OCI-LY1 (cell line): Measurements from ENCODE around the gene FRK.

Source experiments
- H2AFZ ChIP-seq: fragments of 200-600 bp; sonication (generic), shearing (Covaris generic); 2 replicates; pipeline ENCODE4 v1.6.0; 2014; ENCODE audit warnings: antibody characterized with exemption, mild to moderate bottlenecking, low read length
- H3F3A ChIP-seq: fragments of 200-600 bp; sonication (generic), shearing (Covaris generic); 2 replicates; pipeline ENCODE4 v1.6.0; 2014; ENCODE audit warnings: mild to moderate bottlenecking, antibody characterized with exemption, low read length, moderate library complexity; ENCODE audit not compliant: insufficient read depth
- H3K27ac ChIP-seq: fragments of 200-600 bp; sonication (generic); 2 replicates; pipeline ENCODE4 v1.5.1; 2014; ENCODE audit warnings: low read length, mixed run types, mild to moderate bottlenecking, low read depth; ENCODE audit not compliant: poor library complexity, severe bottlenecking
- H3K27me3 ChIP-seq: fragments of 200-600 bp; sonication (generic); 2 replicates; pipeline ENCODE4 v1.6.0; 2014; ENCODE audit warnings: antibody characterized with exemption, mild to moderate bottlenecking, low read length, moderate library complexity; ENCODE audit not compliant: insufficient read depth
- H3K36me3 ChIP-seq: fragments of 200-600 bp; sonication (generic); 2 replicates; pipeline ENCODE4 v1.6.1; 2014; ENCODE audit warnings: mild to moderate bottlenecking, antibody characterized with exemption, low read length, moderate library complexity, mixed read lengths; ENCODE audit not compliant: insufficient read depth
- H3K4me1 ChIP-seq: fragments of 200-600 bp; sonication (generic); 2 replicates; pipeline ENCODE4 v1.5.1; 2014; ENCODE audit warnings: mild to moderate bottlenecking, low read length, moderate library complexity; ENCODE audit not compliant: insufficient read depth, severe bottlenecking
- H3K4me2 ChIP-seq: fragments of 200-600 bp; sonication (generic), shearing (Covaris generic); 2 replicates; pipeline ENCODE4 v1.6.1; 2014; ENCODE audit warnings: low read length
- H3K4me3 ChIP-seq: fragments of 200-600 bp; sonication (generic); 2 replicates; pipeline ENCODE4 v1.5.1; 2014; ENCODE audit warnings: low read length, low read depth, mild to moderate bottlenecking, mixed read lengths; ENCODE audit not compliant: poor library complexity, severe bottlenecking
- H3K79me2 ChIP-seq: fragments of 200-600 bp; shearing (Covaris generic); 2 replicates; pipeline ENCODE4 v1.6.1; 2016; ENCODE audit warnings: mixed run types, low read length, mixed read lengths; ENCODE audit not compliant: insufficient read depth
- H3K9ac ChIP-seq: fragments of 200-600 bp; sonication (generic), shearing (Covaris generic); 2 replicates; pipeline ENCODE4 v1.6.1; 2014; ENCODE audit warnings: mild to moderate bottlenecking, low read length, mixed read lengths
- H3K9me2 ChIP-seq: fragments of 200-600 bp; sonication (generic), shearing (Covaris generic); 2 replicates; pipeline ENCODE4 v1.6.1; 2014; ENCODE audit warnings: low read depth, mild to moderate bottlenecking, low read length, mixed read lengths
- H3K9me3 ChIP-seq: fragments of 200-600 bp; shearing (Covaris generic); 2 replicates; pipeline ENCODE4 v1.6.1; 2014; ENCODE audit warnings: low read length, mixed read lengths
- H4K20me1 ChIP-seq: fragments of 200-600 bp; sonication (generic), shearing (Covaris generic); 2 replicates; pipeline ENCODE4 v1.6.0; 2016; ENCODE audit warnings: mild to moderate bottlenecking, low read length; ENCODE audit not compliant: insufficient read depth
- EZH2 ChIP-seq: fragments of 200-600 bp; sonication (generic), shearing (Covaris generic); IDR thresholded peaks from 2 replicates; pipeline ENCODE4 v1.8.0; 2017; ENCODE audit warnings: borderline replicate concordance, mixed run types, mild to moderate bottlenecking, antibody characterized with exemption, low read length, moderate library complexity, mixed read lengths
- TF ChIP-seq, protein P1 (sequence below): fragments of 200-600 bp; sonication (generic), shearing (Covaris generic); IDR thresholded peaks from 2 replicates; pipeline ENCODE4 v1.5.1; 2017; ENCODE audit warnings: mild to moderate bottlenecking, antibody characterized with exemption, low read length, moderate library complexity, mixed read lengths

FRK gene

DNA sequence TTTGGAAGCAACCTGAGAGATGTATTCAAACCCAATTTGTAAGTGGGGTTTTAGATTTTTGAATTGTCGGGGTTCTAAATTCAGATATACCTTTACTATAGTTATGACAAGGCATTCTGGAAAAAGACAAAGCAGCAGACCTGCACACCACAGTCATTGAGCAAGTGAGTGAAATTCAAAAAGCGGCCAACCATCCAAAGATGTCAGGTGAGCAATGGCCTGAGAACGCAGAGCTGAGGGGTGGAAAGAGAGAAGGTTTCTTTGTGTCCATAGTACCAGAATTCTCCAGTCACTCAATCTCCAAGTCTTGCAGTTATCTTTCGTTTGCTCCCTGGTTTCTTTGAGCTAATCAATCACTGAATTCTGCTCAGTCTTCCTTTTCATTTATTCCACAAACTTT is 1.8 kb upstream of the FRK start:
- Histone ChIP-seq H3K9me2 (no peaks in the 10 kb centered on the region), H3K4me3 (no peak overlapping the region), H2AFZ (no peak overlapping the region), H3F3A (no peaks in the 10 kb centered on the region), H3K27me3 (no peaks in the 10 kb centered on the region), H4K20me1 (no peaks in the 10 kb centered on the region), H3K79me2 (no peaks in the 10 kb centered on the region), H3K27ac (no peak overlapping the region), H3K9me3 (no peaks in the 10 kb centered on the region), H3K4me1 (peaks cover 7% of the 10 kb centered on the region), H3K4me2 (no peak overlapping the region), H3K9ac (no peak overlapping the region), H3K36me3 (no peaks in the 10 kb centered on the region)
- TF ChIP-seq, protein P1, sequence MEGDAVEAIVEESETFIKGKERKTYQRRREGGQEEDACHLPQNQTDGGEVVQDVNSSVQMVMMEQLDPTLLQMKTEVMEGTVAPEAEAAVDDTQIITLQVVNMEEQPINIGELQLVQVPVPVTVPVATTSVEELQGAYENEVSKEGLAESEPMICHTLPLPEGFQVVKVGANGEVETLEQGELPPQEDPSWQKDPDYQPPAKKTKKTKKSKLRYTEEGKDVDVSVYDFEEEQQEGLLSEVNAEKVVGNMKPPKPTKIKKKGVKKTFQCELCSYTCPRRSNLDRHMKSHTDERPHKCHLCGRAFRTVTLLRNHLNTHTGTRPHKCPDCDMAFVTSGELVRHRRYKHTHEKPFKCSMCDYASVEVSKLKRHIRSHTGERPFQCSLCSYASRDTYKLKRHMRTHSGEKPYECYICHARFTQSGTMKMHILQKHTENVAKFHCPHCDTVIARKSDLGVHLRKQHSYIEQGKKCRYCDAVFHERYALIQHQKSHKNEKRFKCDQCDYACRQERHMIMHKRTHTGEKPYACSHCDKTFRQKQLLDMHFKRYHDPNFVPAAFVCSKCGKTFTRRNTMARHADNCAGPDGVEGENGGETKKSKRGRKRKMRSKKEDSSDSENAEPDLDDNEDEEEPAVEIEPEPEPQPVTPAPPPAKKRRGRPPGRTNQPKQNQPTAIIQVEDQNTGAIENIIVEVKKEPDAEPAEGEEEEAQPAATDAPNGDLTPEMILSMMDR, result no peak
- no peak for TF ChIP-seq EZH2

DNA sequence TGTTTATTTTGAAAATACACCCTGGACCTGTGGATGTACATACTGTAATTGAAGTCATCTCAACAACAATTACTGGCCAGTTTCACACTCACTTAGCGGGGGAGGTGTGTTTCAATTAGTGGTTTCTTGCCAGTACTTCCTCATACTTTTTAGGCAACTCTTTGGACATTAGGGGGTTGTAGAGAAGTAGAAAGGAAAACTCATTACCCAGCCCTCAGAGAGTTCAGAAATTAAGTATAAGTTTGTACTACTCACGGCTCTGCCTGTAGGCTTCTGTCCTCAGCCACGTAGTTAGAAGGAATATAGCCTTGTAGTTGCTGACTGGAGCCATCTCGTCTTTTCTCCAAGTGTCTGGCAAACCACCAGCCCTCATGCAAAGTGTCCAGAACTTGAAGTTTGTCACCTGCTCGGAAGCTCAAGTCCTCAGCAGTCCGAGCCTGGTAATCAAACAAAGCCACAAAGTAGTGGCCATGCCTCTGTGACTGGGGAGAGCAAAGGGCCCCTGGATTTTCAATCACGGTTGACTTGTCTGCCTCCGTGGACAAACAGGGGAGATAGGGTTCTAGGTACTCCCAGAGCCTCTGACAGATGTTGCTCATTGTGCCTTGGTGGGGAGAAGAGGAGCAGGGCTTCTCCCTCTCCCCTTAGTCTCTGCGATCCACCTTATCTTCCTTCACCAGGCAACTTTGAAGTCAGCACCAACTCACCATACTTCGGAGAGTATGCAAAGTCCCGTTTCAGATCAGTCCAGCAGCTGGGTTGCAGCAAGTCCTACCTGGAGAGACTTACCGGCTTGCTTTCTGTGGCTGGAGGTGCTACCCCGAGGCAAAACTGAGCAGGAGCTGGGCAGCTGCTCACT is 749 bp downstream of the FRK start:
- H4K20me1 ChIP-seq, result no peaks in the 10 kb centered on the region
- no peaks in the 10 kb centered on the region for H3K9me3 ChIP-seq
- no peaks in the 10 kb centered on the region for H3K79me2 ChIP-seq
- H3K9ac ChIP-seq, result peak overlapping the region; percentile 28; the same call in 1 of the 2 replicates
- no peak overlapping the region for H2AFZ ChIP-seq
- TF ChIP-seq, protein P1, result no peak
- H3K36me3 ChIP-seq, result no peaks in the 10 kb centered on the region
- no peaks in the 10 kb centered on the region for H3K27me3 ChIP-seq
- peak overlapping the region; percentile 54 for H3K4me2 ChIP-seq
- peak overlapping the region; percentile 53 for H3K4me3 ChIP-seq
- no peak overlapping the region for H3K27ac ChIP-seq
- peaks cover 12% of the 10 kb centered on the region for H3K4me1 ChIP-seq
- no peaks in the 10 kb centered on the region for H3F3A ChIP-seq
- H3K9me2 ChIP-seq, result no peaks in the 10 kb centered on the region

DNA sequence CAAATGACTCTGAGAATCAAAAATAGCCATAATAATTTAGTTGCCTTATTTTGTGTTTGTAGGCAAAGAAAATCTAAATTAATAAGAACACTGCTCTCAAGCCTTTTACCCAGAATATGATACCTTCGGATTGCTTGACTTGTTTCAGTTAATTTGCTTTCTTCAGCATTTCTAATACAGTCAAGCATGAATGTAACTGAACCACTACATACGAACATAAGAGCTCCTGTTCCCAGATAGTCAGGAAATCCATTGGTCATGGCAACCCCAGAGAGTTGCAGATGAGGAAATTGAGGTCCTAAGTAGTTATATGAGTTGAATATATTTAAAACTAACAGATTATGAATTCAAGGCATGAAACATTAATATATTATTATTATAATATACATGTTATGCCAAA is 2.9 kb downstream of the FRK start:
- Histone ChIP-seq H3K9me3 (no peaks in the 10 kb centered on the region), H3K36me3 (no peaks in the 10 kb centered on the region), H3K9ac (no peak overlapping the region), H3F3A (no peaks in the 10 kb centered on the region), H3K27ac (no peak overlapping the region), H3K4me2 (no peak overlapping the region), H4K20me1 (no peaks in the 10 kb centered on the region), H3K79me2 (no peaks in the 10 kb centered on the region), H3K27me3 (no peaks in the 10 kb centered on the region), H3K4me3 (no peak overlapping the region), H2AFZ (no peak overlapping the region), H3K4me1 (peaks cover 12% of the 10 kb centered on the region), H3K9me2 (no peaks in the 10 kb centered on the region)
- TF ChIP-seq, protein P1, result no peak
- TF ChIP-seq EZH2, result no peak
